HepG2 (cell line): ENCODE data around the gene MAP2K3. TPM values are rescaled to one million over a fixed set of nuclear protein-coding genes. Genes with fewer than 3 reads are reported as not detected.

Experiments used
- ARID5B ChIP-seq: IDR thresholded peaks from 2 replicates; pipeline ENCODE4 v1.4.0; 2020; ENCODE audit warnings: mild to moderate bottlenecking, missing genetic modification reagents
- BCLAF1 ChIP-seq: fragments of 450-650 bp; IDR thresholded peaks from 2 replicates; pipeline ENCODE4 v1.6.1; 2017; ENCODE audit warnings: mild to moderate bottlenecking
- CC2D1A ChIP-seq: sonication (generic); formaldehyde crosslinking; IDR thresholded peaks from 2 replicates; pipeline ENCODE4 v1.8.1; 2023; ENCODE audit warnings: mild to moderate bottlenecking, missing genetic modification reagents
- CSRNP1 ChIP-seq: sonication (generic); formaldehyde crosslinking; IDR thresholded peaks from 2 replicates; pipeline ENCODE4 v1.8.1; 2023; ENCODE audit warnings: mild to moderate bottlenecking, missing genetic modification reagents
- FOSL1 ChIP-seq: sonication (generic); formaldehyde crosslinking; IDR thresholded peaks from 2 replicates; pipeline ENCODE4 v1.9.0; 2021; ENCODE audit warnings: missing genetic modification reagents, borderline replicate concordance
- HIVEP1 ChIP-seq: sonication (generic); formaldehyde crosslinking; IDR thresholded peaks from 2 replicates; pipeline ENCODE4 v1.4.0; 2020; ENCODE audit warnings: mild to moderate bottlenecking, missing genetic modification reagents
- HNF1B ChIP-seq: sonication (generic); formaldehyde crosslinking; IDR thresholded peaks from 2 replicates; pipeline ENCODE4 v1.5.1; 2020; ENCODE audit warnings: mild to moderate bottlenecking, moderate library complexity, missing genetic modification reagents
- HNRNPK ChIP-seq: fragments of 200-400 bp; formaldehyde crosslinking; IDR thresholded peaks from 2 replicates; pipeline ENCODE4 v1.6.1; 2018; ENCODE audit warnings: low read length, low read depth, moderate library complexity, mild to moderate bottlenecking; ENCODE audit not compliant: poor library complexity, severe bottlenecking
- IKZF4 ChIP-seq: sonication (generic); formaldehyde crosslinking; IDR thresholded peaks from 2 replicates; pipeline ENCODE4 v1.5.1; 2020; ENCODE audit warnings: borderline replicate concordance, mild to moderate bottlenecking, low read depth, missing genetic modification reagents; ENCODE audit errors: not compliant biosample characterization
- NONO ChIP-seq, 2 experiments: fragments of 450-650 bp in 1 of 2; sonication (generic) in 1 of 2; formaldehyde crosslinking in 1 of 2; IDR thresholded peaks in 1 of 2; conservative IDR thresholded peaks in 1 of 2; 2 replicates each; pipeline versions ENCODE4 v1.6.1 to v1.8.0; 2017 to 2022; ENCODE audit warnings: mild to moderate bottlenecking in 1 of 2, missing genetic modification reagents in 1 of 2, moderate library complexity in 1 of 2
- PBX3 ChIP-seq: sonication (generic); formaldehyde crosslinking; IDR thresholded peaks from 2 replicates; pipeline ENCODE4 v1.8.1; 2023; ENCODE audit warnings: missing genetic modification reagents, inconsistent platforms, borderline replicate concordance
- TGIF2 ChIP-seq: IDR thresholded peaks from 2 replicates; pipeline ENCODE4 v1.6.1; 2016; ENCODE audit warnings: control low read depth, missing compliant biosample characterization
- ZBTB3 ChIP-seq: sonication (generic); formaldehyde crosslinking; IDR thresholded peaks from 2 replicates; pipeline ENCODE4 v1.4.0; 2020; ENCODE audit warnings: low read depth, mild to moderate bottlenecking, moderate library complexity, missing genetic modification reagents, borderline replicate concordance
- ZKSCAN5 ChIP-seq: sonication (generic); formaldehyde crosslinking; IDR thresholded peaks from 2 replicates; pipeline ENCODE4 v1.5.1; 2020; ENCODE audit warnings: mild to moderate bottlenecking, missing genetic modification reagents
- ZNF781 ChIP-seq: sonication (generic); formaldehyde crosslinking; IDR thresholded peaks from 2 replicates; pipeline ENCODE4 v1.5.1; 2020; ENCODE audit warnings: borderline replicate concordance, mild to moderate bottlenecking, missing genetic modification reagents; ENCODE audit errors: not compliant biosample characterization
- polyA plus RNA-seq, 8 experiments: library from polyadenylated mRNA; depleted of rRNA in 3 of 8; stranded (reverse) in 7 of 8; unstranded in 1 of 8; fragments of >200 nt; fragmentation: Illumina TruSeq in 4 of 8; extraction: Trizol in 4 of 8; gene quantifications; 2 replicates each; pipeline versions ENCODE4 v1.2.1 to v1.2.3, GENCODE V29; 2011 to 2016; ENCODE audit warnings: low read depth in 4 of 8, missing spikeins in 1 of 8, mixed read lengths in 1 of 8; ENCODE audit not compliant: insufficient read depth in 1 of 8
- total RNA-seq, 5 experiments: library from RNA; depleted of rRNA; stranded (reverse); fragments of >200 nt; fragmentation: Illumina TruSeq; extraction: Trizol; gene quantifications; 2 replicates each; pipeline ENCODE4 v1.2.3, GENCODE V29; 2016; ENCODE audit warnings: low read depth in 1 of 5

Gene MAP2K3
- total and polyA plus RNA-seq, 2 of the 13 experiments (the other 11 are each of a cell fraction or from before 2014, with no cell fraction given) = 20.5 to 27.4 TPM

- TF ChIP-seq IKZF4 (no peak), HNRNPK (no peak), NONO (IDR thresholded peaks at IDR 0.05) (no peak), NONO (CRISPR knock-in tag; conservative IDR thresholded peaks at IDR 0.05) (peak; percentile 63), ZBTB3 (CRISPR knock-in tag) (no peak), HIVEP1 (peak; percentile 93), TGIF2 (CRISPR knock-in tag) (peak; percentile 89; the same call in 1 of the 2 replicates), FOSL1 (CRISPR knock-in tag) (peak; percentile 72), ZNF781 (CRISPR knock-in tag) (peak; percentile 50), PBX3 (CRISPR knock-in tag) (no peak), ARID5B (peak; percentile 75), CSRNP1 (CRISPR knock-in tag) (0 out of 2 replicates have a peak, but pooled peaks have one; percentile 48), CC2D1A (CRISPR knock-in tag) (no peak), HNF1B (CRISPR knock-in tag) (peak; percentile 53), BCLAF1 (no peak), ZKSCAN5 (0 out of 2 replicates have a peak, but pooled peaks have one; percentile 13)
Measured at GRCh38 chr17:21286066-21286770, 1.7 kb downstream of the MAP2K3 start (continued).
